Measurements from ENCODE around the gene GTPBP3.

GTPBP3 gene

DNA sequence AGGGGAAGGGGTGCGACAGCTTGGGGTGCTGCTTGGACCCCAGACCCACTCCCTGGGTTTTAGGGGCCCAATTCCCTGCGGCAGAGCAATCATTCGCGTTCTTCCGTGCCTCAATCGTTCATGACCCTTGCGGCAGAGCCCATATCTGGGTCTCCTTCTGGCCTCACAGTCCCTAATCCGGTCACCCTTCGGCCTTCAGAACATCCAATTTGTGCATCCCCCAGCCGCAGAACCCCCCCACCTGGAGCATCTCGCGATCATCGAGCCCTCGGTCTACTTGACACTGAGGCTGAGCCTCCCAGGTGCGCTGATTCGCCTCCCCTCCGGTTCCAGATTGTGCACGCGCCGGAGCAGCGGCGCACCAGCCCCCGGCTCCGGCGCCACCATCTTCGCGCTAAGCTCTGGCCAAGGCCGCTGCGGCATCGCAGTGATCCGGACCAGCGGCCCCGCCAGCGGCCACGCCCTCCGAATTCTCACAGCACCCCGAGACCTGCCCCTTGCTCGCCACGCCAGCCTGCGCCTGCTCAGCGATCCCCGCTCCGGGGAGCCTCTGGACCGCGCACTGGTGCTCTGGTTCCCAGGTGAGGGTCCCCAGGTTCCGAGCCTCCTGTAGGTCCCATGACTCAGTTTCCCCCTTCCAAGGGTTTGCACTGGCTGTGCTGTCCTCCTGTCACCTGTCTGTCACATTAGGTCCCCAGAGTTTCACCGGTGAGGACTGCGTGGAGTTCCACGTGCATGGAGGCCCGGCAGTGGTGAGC is 501 bp downstream of the GTPBP3 start:
- no peaks in the 10 kb centered on the region for H3K27me3 ChIP-seq (ENCODE audit: control insufficient read depth in 1 of 2, insufficient read depth in 2 of 2, low read length in 2 of 2)
- H3K36me3 ChIP-seq (ENCODE audit: control insufficient read depth in 2 of 2, insufficient read depth in 2 of 2, low read length in 2 of 2), result no peaks in the 10 kb centered on the region
- no peaks in the 10 kb centered on the region for H3K9me3 ChIP-seq (ENCODE audit: control insufficient read depth in 2 of 2, low read length in 2 of 2)
- peak overlapping the region; percentile 80 to 83 for H3K9ac ChIP-seq (ENCODE audit: low read length in 2 of 2)
- peak overlapping the region; percentile 95 to 99 for H3K4me3 ChIP-seq (ENCODE audit: low read length in 2 of 2)
- peaks cover 33% of the 10 kb centered on the region for H3K4me1 ChIP-seq (ENCODE audit: control insufficient read depth, insufficient read depth, low read length)
- peak overlapping the region; percentile 96 for H3K27ac ChIP-seq (ENCODE audit: low read length)

- no peak overlapping the region for H3K27ac ChIP-seq (ENCODE audit: low read length)
- H3K9me3 ChIP-seq (ENCODE audit: control insufficient read depth in 2 of 2, low read length in 2 of 2), result no peaks in the 10 kb centered on the region
- H3K36me3 ChIP-seq (ENCODE audit: control insufficient read depth in 2 of 2, insufficient read depth in 2 of 2, low read length in 2 of 2), result no peaks in the 10 kb centered on the region
- peaks cover 33% of the 10 kb centered on the region for H3K4me1 ChIP-seq (ENCODE audit: control insufficient read depth, insufficient read depth, low read length)
- H3K9ac ChIP-seq (ENCODE audit: low read length in 2 of 2), result peak overlapping the region in 1 of 2 donors; percentile 83
- H3K4me3 ChIP-seq (ENCODE audit: low read length in 2 of 2), result peak overlapping the region; percentile 95 to 99
- no peaks in the 10 kb centered on the region for H3K27me3 ChIP-seq (ENCODE audit: control insufficient read depth in 1 of 2, insufficient read depth in 2 of 2, low read length in 2 of 2)
These were observed 1.2 kb downstream of the GTPBP3 start for GRCh38 chr19:17338433-17339078.

- H3K27me3 ChIP-seq (ENCODE audit: control insufficient read depth in 1 of 2, insufficient read depth in 2 of 2, low read length in 2 of 2), result no peaks in the 10 kb centered on the region
- H3K4me1 ChIP-seq (ENCODE audit: control insufficient read depth, insufficient read depth, low read length), result peaks cover 26% of the 10 kb centered on the region
- H3K9ac ChIP-seq (ENCODE audit: low read length in 2 of 2), result no peak overlapping the region
- no peak overlapping the region for H3K4me3 ChIP-seq (ENCODE audit: low read length in 2 of 2)
- no peak overlapping the region for H3K27ac ChIP-seq (ENCODE audit: low read length)
- no peaks in the 10 kb centered on the region for H3K36me3 ChIP-seq (ENCODE audit: control insufficient read depth in 2 of 2, insufficient read depth in 2 of 2, low read length in 2 of 2)
- no peaks in the 10 kb centered on the region for H3K9me3 ChIP-seq (ENCODE audit: control insufficient read depth in 2 of 2, low read length in 2 of 2)
These were observed 1.9 kb downstream of the GTPBP3 start for GRCh38 chr19:17339088-17339741.

- H3K9me3 ChIP-seq (ENCODE audit: control insufficient read depth in 2 of 2, low read length in 2 of 2), result no peaks in the 10 kb centered on the region
- no peak overlapping the region for H3K9ac ChIP-seq (ENCODE audit: low read length in 2 of 2)
- H3K36me3 ChIP-seq (ENCODE audit: control insufficient read depth in 2 of 2, insufficient read depth in 2 of 2, low read length in 2 of 2), result no peaks in the 10 kb centered on the region
These were observed 3.0 kb downstream of the GTPBP3 start for GRCh38 chr19:17340302-17340870.

DNA sequence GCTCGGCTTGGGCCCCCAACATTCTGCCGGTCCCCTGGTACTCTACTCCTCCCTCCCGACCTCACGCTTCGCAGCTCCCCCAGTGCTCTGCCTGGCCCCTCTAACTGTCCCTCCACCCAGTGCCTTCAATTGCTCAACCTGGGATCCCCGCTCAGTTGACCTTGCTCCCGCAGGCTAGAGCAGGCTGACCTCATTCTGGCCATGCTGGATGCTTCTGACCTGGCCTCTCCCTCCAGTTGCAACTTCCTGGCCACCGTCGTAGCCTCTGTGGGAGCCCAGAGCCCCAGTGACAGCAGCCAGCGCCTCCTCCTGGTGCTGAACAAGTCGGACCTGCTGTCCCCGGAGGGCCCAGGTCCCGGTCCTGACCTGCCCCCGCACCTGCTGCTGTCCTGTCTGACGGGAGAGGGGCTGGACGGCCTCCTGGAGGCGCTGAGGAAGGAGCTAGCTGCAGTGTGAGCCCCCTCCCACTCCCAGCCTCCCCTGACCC is 3.6 kb downstream of the GTPBP3 start:
- Histone ChIP-seq H3K9me3 (ENCODE audit: control insufficient read depth in 2 of 2, low read length in 2 of 2) (no peaks in the 10 kb centered on the region), H3K27me3 (ENCODE audit: control insufficient read depth in 1 of 2, insufficient read depth in 2 of 2, low read length in 2 of 2) (no peaks in the 10 kb centered on the region), H3K4me1 (ENCODE audit: control insufficient read depth, insufficient read depth, low read length) (peaks cover 13% of the 10 kb centered on the region), H3K36me3 (ENCODE audit: control insufficient read depth in 2 of 2, insufficient read depth in 2 of 2, low read length in 2 of 2) (no peaks in the 10 kb centered on the region), H3K27ac (ENCODE audit: low read length) (no peak overlapping the region), H3K4me3 (ENCODE audit: low read length in 2 of 2) (no peak overlapping the region), H3K9ac (ENCODE audit: low read length in 2 of 2) (no peak overlapping the region)

More at GRCh38 chr19:17340302-17340870, 3.0 kb downstream of the GTPBP3 start:
- no peak overlapping the region for H3K27ac ChIP-seq (ENCODE audit: low read length)
- no peaks in the 10 kb centered on the region for H3K27me3 ChIP-seq (ENCODE audit: control insufficient read depth in 1 of 2, insufficient read depth in 2 of 2, low read length in 2 of 2)
- peaks cover 17% of the 10 kb centered on the region for H3K4me1 ChIP-seq (ENCODE audit: control insufficient read depth, insufficient read depth, low read length)
- no peak overlapping the region for H3K4me3 ChIP-seq (ENCODE audit: low read length in 2 of 2)

DNA sequence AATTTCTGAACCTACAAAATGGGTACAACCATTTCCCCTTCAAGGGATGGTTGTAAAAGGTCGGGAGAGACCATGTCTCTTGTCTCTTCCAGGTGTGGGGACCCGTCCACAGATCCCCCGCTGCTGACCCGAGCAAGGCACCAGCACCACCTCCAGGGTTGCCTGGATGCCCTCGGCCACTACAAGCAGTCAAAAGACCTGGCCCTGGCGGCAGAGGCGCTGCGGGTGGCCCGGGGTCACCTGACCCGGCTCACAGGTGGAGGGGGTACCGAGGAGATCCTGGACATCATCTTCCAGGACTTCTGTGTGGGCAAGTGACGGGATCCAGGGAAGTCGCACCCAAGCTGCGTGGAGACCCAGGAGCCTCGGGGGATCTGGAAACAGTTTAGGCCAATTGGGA is 4.0 kb downstream of the GTPBP3 start:
- peaks cover 18% of the 10 kb centered on the region for H3K4me1 ChIP-seq (ENCODE audit: control insufficient read depth, insufficient read depth, low read length)
- H3K27ac ChIP-seq (ENCODE audit: low read length), result no peak overlapping the region
- H3K9me3 ChIP-seq (ENCODE audit: control insufficient read depth in 2 of 2, low read length in 2 of 2), result no peaks in the 10 kb centered on the region
- no peaks in the 10 kb centered on the region for H3K27me3 ChIP-seq (ENCODE audit: control insufficient read depth in 1 of 2, insufficient read depth in 2 of 2, low read length in 2 of 2)
- no peak overlapping the region for H3K4me3 ChIP-seq (ENCODE audit: low read length in 2 of 2)
- no peak overlapping the region for H3K9ac ChIP-seq (ENCODE audit: low read length in 2 of 2)
- no peaks in the 10 kb centered on the region for H3K36me3 ChIP-seq (ENCODE audit: control insufficient read depth in 2 of 2, insufficient read depth in 2 of 2, low read length in 2 of 2)

DNA sequence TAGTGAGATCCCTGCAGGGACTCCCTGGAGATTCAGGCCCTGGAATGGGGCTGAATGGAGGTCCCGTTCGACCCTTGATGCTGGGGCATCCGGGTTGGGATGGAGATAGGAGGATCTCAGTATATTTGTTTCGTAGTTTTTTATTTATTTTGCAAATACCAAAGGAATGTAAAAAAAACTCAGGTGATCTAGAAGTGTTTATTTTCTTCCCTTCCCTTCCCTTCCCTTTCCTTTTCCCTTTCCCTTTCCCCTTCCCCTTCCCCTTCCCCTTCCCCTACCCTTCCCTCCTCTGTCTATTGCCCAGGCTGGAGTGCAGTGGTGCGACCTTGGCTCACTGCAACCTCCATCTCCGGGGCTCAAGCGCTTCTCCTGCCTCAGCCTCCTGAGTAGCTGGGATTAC is 4.5 kb downstream of the GTPBP3 start:
- H3K4me1 ChIP-seq (ENCODE audit: control insufficient read depth, insufficient read depth, low read length), result peaks cover 16% of the 10 kb centered on the region
- no peak overlapping the region for H3K27ac ChIP-seq (ENCODE audit: low read length)
- no peaks in the 10 kb centered on the region for H3K9me3 ChIP-seq (ENCODE audit: control insufficient read depth in 2 of 2, low read length in 2 of 2)
- no peak overlapping the region for H3K9ac ChIP-seq (ENCODE audit: low read length in 2 of 2)
- H3K4me3 ChIP-seq (ENCODE audit: low read length in 2 of 2), result no peak overlapping the region
- H3K36me3 ChIP-seq (ENCODE audit: control insufficient read depth in 2 of 2, insufficient read depth in 2 of 2, low read length in 2 of 2), result no peaks in the 10 kb centered on the region
- H3K27me3 ChIP-seq (ENCODE audit: control insufficient read depth in 1 of 2, insufficient read depth in 2 of 2, low read length in 2 of 2), result no peaks in the 10 kb centered on the region

DNA sequence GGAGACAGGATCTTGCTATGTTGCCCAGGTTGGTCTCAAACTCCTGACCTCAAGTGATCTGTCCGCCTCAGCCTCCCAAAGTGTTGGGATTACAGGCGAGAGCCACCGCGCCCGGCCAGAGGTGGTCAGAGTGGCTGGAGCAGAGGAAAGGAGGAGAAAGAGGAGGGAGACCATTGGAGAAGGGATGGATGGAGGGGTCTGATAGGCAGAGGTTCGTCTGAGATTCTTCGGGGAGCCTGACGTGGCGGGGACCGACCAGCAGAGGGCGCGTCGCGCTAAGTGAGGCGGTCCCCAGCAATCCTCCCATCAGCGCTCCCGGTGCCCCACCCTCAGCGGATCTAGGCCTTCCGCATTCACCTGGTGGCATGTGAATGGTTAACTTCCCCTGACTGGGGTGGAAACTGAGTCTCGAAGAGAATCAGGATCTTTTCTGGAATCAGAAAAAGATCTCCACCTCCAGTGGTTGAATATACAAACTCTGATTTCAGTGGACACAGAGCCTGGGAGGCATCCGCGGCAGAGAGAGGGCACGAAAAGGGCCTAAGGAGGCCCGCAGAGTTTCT is 8.8 kb downstream of the GTPBP3 start:
- Histone ChIP-seq H3K9me3 (ENCODE audit: control insufficient read depth in 2 of 2, low read length in 2 of 2) (no peaks in the 10 kb centered on the region), H3K27me3 (ENCODE audit: control insufficient read depth in 1 of 2, insufficient read depth in 2 of 2, low read length in 2 of 2) (peaks cover 0 to 4% of the 10 kb centered on the region in 2 donors), H3K36me3 (ENCODE audit: control insufficient read depth in 2 of 2, insufficient read depth in 2 of 2, low read length in 2 of 2) (no peaks in the 10 kb centered on the region), H3K27ac (ENCODE audit: low read length) (no peak overlapping the region), H3K4me3 (ENCODE audit: low read length in 2 of 2) (peak overlapping the region in 1 of 2 donors; percentile 29), H3K4me1 (ENCODE audit: control insufficient read depth, insufficient read depth, low read length) (peaks cover 24% of the 10 kb centered on the region), H3K9ac (ENCODE audit: low read length in 2 of 2) (no peak overlapping the region)

- Histone ChIP-seq H3K27ac (ENCODE audit: low read length) (peak overlapping the region; percentile 49), H3K4me1 (ENCODE audit: control insufficient read depth, insufficient read depth, low read length) (peaks cover 27% of the 10 kb centered on the region)
These were observed 10.0 kb downstream of the GTPBP3 start for GRCh38 chr19:17347361-17347760.

GRCh38 chr19:17347877-17348276 is 10.5 kb downstream of the GTPBP3 start:
- H3K9ac ChIP-seq (ENCODE audit: low read length in 2 of 2), result no peak overlapping the region
- H3K27ac ChIP-seq (ENCODE audit: low read length), result peak overlapping the region; percentile 49
- peaks cover 27% of the 10 kb centered on the region for H3K4me1 ChIP-seq (ENCODE audit: control insufficient read depth, insufficient read depth, low read length)
- H3K9me3 ChIP-seq (ENCODE audit: control insufficient read depth in 2 of 2, low read length in 2 of 2), result no peaks in the 10 kb centered on the region
- H3K4me3 ChIP-seq (ENCODE audit: low read length in 2 of 2), result no peak overlapping the region
- H3K27me3 ChIP-seq (ENCODE audit: control insufficient read depth in 1 of 2, insufficient read depth in 2 of 2, low read length in 2 of 2), result peaks cover 0 to 4% of the 10 kb centered on the region in 2 donors
- no peaks in the 10 kb centered on the region for H3K36me3 ChIP-seq (ENCODE audit: control insufficient read depth in 2 of 2, insufficient read depth in 2 of 2, low read length in 2 of 2)

More at GRCh38 chr19:17347361-17347760, 10.0 kb downstream of the GTPBP3 start:
- Histone ChIP-seq H3K9me3 (ENCODE audit: control insufficient read depth in 2 of 2, low read length in 2 of 2) (no peaks in the 10 kb centered on the region), H3K27me3 (ENCODE audit: control insufficient read depth in 1 of 2, insufficient read depth in 2 of 2, low read length in 2 of 2) (peaks cover 0 to 4% of the 10 kb centered on the region in 2 donors), H3K9ac (ENCODE audit: low read length in 2 of 2) (no peak overlapping the region), H3K4me3 (ENCODE audit: low read length in 2 of 2) (no peak overlapping the region), H3K36me3 (ENCODE audit: control insufficient read depth in 2 of 2, insufficient read depth in 2 of 2, low read length in 2 of 2) (no peaks in the 10 kb centered on the region)
